Right atrium auricular region (tissue), 2 donors: Measurements from ENCODE around the gene DCTN2. TPM values are rescaled to one million over a fixed set of nuclear protein-coding genes. Genes with fewer than 3 reads are reported as not detected.

Experiments
- DNase-seq: peaks from one replicate; pipeline ENCODE4 v3.0.0-alpha.2; 2019; ENCODE audit warnings: low spot score
- H3K27ac ChIP-seq, 2 donors: fragments of 200-600 bp; sonication (generic); 1 replicate in 1 of 2; 2 replicates in 1 of 2; pipeline ENCODE4 v1.5.1; 2016 to 2019
- H3K27me3 ChIP-seq, 2 donors: fragments of 200-600 bp; sonication (generic); one replicate each; pipeline versions ENCODE4 v1.5.1 to v1.6.0; 2017 to 2019
- H3K36me3 ChIP-seq: fragments of 200-600 bp; sonication (generic); one replicate; pipeline ENCODE4 v1.5.1; 2016
- H3K4me1 ChIP-seq, 2 donors: fragments of 200-600 bp; sonication (generic); one replicate each; pipeline versions ENCODE4 v1.5.1 to v1.6.0; 2017 to 2019
- H3K4me3 ChIP-seq, 2 donors: fragments of 200-600 bp; sonication (generic); 1 replicate in 1 of 2; 2 replicates in 1 of 2; pipeline ENCODE4 v1.5.1; 2017 to 2019; ENCODE audit warnings: mild to moderate bottlenecking in 1 of 2, moderate library complexity in 1 of 2
- H3K9me3 ChIP-seq, 2 donors: fragments of 200-600 bp; sonication (generic); one replicate each; pipeline ENCODE4 v1.5.1; 2019
- CTCF ChIP-seq, 2 donors: fragments of 200-600 bp; sonication (generic); IDR thresholded peaks; one replicate each; pipeline ENCODE4 v1.5.1; 2019; ENCODE audit warnings: antibody characterized with exemption in 2 of 2
- total RNA-seq, 2 donors: library from RNA; depleted of rRNA; stranded (reverse); fragments of >200 nt; gene quantifications; one replicate each; pipeline ENCODE4 v1.1.0, GENCODE V29; 2016

Gene DCTN2
- total RNA-seq, 2 donors from 2014 or later = 109 to 114 TPM

GRCh38 chr12:57545809-57546437 is 1.1 kb downstream of the DCTN2 start:
- peak overlapping the region; percentile 89 to 97 for H3K27ac ChIP-seq
- H3K4me1 ChIP-seq = peaks cover 0 to 40% of the 10 kb centered on the region in 2 donors
- no peaks in the 10 kb centered on the region for H3K9me3 ChIP-seq
- no peak for DNase-seq
- no peak for TF ChIP-seq CTCF (IDR thresholded peaks at IDR 0.05)
- H3K36me3 ChIP-seq = peaks cover 10% of the 10 kb centered on the region
- peak overlapping the region; percentile 98 to 100 for H3K4me3 ChIP-seq
- H3K27me3 ChIP-seq = peaks cover 3 to 16% of the 10 kb centered on the region in 2 donors

GRCh38 chr12:57543581-57543980 is 3.4 kb downstream of the DCTN2 start:
- no peak for TF ChIP-seq CTCF (IDR thresholded peaks at IDR 0.05)
- no peak for DNase-seq
- no peak overlapping the region for H3K4me3 ChIP-seq
- H3K9me3 ChIP-seq = no peaks in the 10 kb centered on the region
- peaks cover 0 to 29% of the 10 kb centered on the region in 2 donors for H3K4me1 ChIP-seq
- H3K27ac ChIP-seq = peak overlapping the region; percentile 42 to 44
- no peaks in the 10 kb centered on the region for H3K27me3 ChIP-seq
- peaks cover 30% of the 10 kb centered on the region for H3K36me3 ChIP-seq

- no peak for TF ChIP-seq CTCF (IDR thresholded peaks at IDR 0.05)
- no peak for DNase-seq
- Histone ChIP-seq H3K36me3 (peaks cover 37% of the 10 kb centered on the region), H3K9me3 (no peaks in the 10 kb centered on the region), H3K27me3 (no peaks in the 10 kb centered on the region), H3K27ac (no peak overlapping the region), H3K4me3 (no peak overlapping the region), H3K4me1 (peaks cover 0 to 25% of the 10 kb centered on the region in 2 donors)
These were observed 5.3 kb downstream of the DCTN2 start for GRCh38 chr12:57541717-57542116.

- peaks cover 0 to 20% of the 10 kb centered on the region in 2 donors for H3K4me1 ChIP-seq
- H3K4me3 ChIP-seq = no peak overlapping the region
- peaks cover 37% of the 10 kb centered on the region for H3K36me3 ChIP-seq
- H3K9me3 ChIP-seq = no peaks in the 10 kb centered on the region
- H3K27me3 ChIP-seq = no peaks in the 10 kb centered on the region
- no peak for DNase-seq
- TF ChIP-seq CTCF (IDR thresholded peaks at IDR 0.05) = no peak
- H3K27ac ChIP-seq = no peak overlapping the region
These were observed 6.0 kb downstream of the DCTN2 start for GRCh38 chr12:57541001-57541400.

- H3K4me3 ChIP-seq = no peak overlapping the region
- peaks cover 0 to 9% of the 10 kb centered on the region in 2 donors for H3K4me1 ChIP-seq
- H3K36me3 ChIP-seq = peaks cover 51% of the 10 kb centered on the region
- H3K27me3 ChIP-seq = no peaks in the 10 kb centered on the region
- no peak for TF ChIP-seq CTCF (IDR thresholded peaks at IDR 0.05)
- no peak for DNase-seq
- no peak overlapping the region for H3K27ac ChIP-seq
- no peaks in the 10 kb centered on the region for H3K9me3 ChIP-seq
These were observed 7.7 kb downstream of the DCTN2 start for GRCh38 chr12:57539134-57539768.
